Mesenchymal stem cell (in vitro differentiated cells and primary cell): ENCODE measurements around the gene BTN3A1.

Experiments
- DNase-seq: peaks from one replicate; pipeline ENCODE4 v3.0.0-alpha.2; 2013
- H2AFZ ChIP-seq: one replicate; pipeline ENCODE4 v1.6.1; 2013; ENCODE audit warnings: low read depth, mild to moderate bottlenecking, control low read depth, inconsistent platforms, low read length, moderate library complexity
- H2AK5ac ChIP-seq: 2 replicates; pipeline ENCODE4 v1.6.1; 2013; ENCODE audit warnings: low read length, moderate library complexity, mild to moderate bottlenecking, inconsistent platforms; ENCODE audit not compliant: severe bottlenecking
- H2BK120ac ChIP-seq: one replicate; pipeline ENCODE4 v1.6.1; 2013; ENCODE audit warnings: low read depth, mild to moderate bottlenecking, inconsistent platforms, low read length, moderate library complexity
- H2BK12ac ChIP-seq, 2 experiments: one replicate each; pipeline ENCODE4 v1.6.1; 2013; ENCODE audit warnings: inconsistent platforms in 2 of 2, low read length in 2 of 2, mild to moderate bottlenecking in 2 of 2, moderate library complexity in 2 of 2, control low read depth in 1 of 2
- H2BK15ac ChIP-seq: one replicate; pipeline ENCODE4 v1.6.1; 2013; ENCODE audit warnings: mild to moderate bottlenecking, low read depth, inconsistent platforms; ENCODE audit not compliant: poor library complexity, severe bottlenecking
- H2BK5ac ChIP-seq: 2 replicates; pipeline ENCODE4 v1.6.1; 2013; ENCODE audit warnings: low read depth, mild to moderate bottlenecking, low read length, control low read depth, inconsistent platforms; ENCODE audit not compliant: poor library complexity, severe bottlenecking
- H3K14ac ChIP-seq, 2 experiments: one replicate each; pipeline ENCODE4 v1.6.1; 2013; ENCODE audit warnings: inconsistent platforms in 2 of 2, low read length in 2 of 2, control low read depth in 1 of 2, mild to moderate bottlenecking in 1 of 2, moderate library complexity in 1 of 2
- H3K18ac ChIP-seq, 2 experiments: one replicate each; pipeline ENCODE4 v1.6.1; 2013; ENCODE audit warnings: inconsistent platforms in 2 of 2, low read length in 2 of 2, control low read depth in 1 of 2, low read depth in 1 of 2, mild to moderate bottlenecking in 1 of 2
- H3K23ac ChIP-seq, 2 experiments: one replicate each; pipeline ENCODE4 v1.6.1; 2013; ENCODE audit warnings: inconsistent platforms in 2 of 2, low read length in 2 of 2, mild to moderate bottlenecking in 2 of 2, moderate library complexity in 2 of 2, control low read depth in 1 of 2
- H3K27ac ChIP-seq: 2 replicates; pipeline ENCODE4 v1.5.1; 2013; ENCODE audit warnings: mild to moderate bottlenecking, moderate library complexity, low read length, control low read depth, inconsistent platforms; ENCODE audit not compliant: poor library complexity, severe bottlenecking
- H3K27me3 ChIP-seq, 2 experiments: 2 replicates each; pipeline versions ENCODE4 v1.6.1 to v1.7.0; 2013; ENCODE audit warnings: low read length in 2 of 2, mild to moderate bottlenecking in 2 of 2, moderate library complexity in 2 of 2, control low read depth in 1 of 2, inconsistent platforms in 1 of 2; ENCODE audit not compliant: control insufficient read depth in 1 of 2, insufficient read depth in 1 of 2
- H3K36me3 ChIP-seq, 2 experiments: 2 replicates each; pipeline versions ENCODE4 v1.6.1 to v1.7.0; 2013; ENCODE audit warnings: low read length in 2 of 2, control low read depth in 1 of 2, inconsistent platforms in 1 of 2, low read depth in 1 of 2, mild to moderate bottlenecking in 1 of 2; ENCODE audit not compliant: insufficient read depth in 2 of 2, control insufficient read depth in 1 of 2
- H3K4ac ChIP-seq, 2 experiments: one replicate each; pipeline ENCODE4 v1.6.1; 2013; ENCODE audit warnings: inconsistent platforms in 2 of 2, low read length in 2 of 2, mild to moderate bottlenecking in 2 of 2, moderate library complexity in 2 of 2, control low read depth in 1 of 2, low read depth in 1 of 2
- H3K4me1 ChIP-seq: 2 replicates; pipeline ENCODE4 v1.6.1; 2013; ENCODE audit warnings: low read depth, low read length, control low read depth; ENCODE audit not compliant: control insufficient read depth, insufficient read depth
- H3K4me2 ChIP-seq: 2 replicates; pipeline ENCODE4 v1.6.1; 2013; ENCODE audit warnings: low read length, mild to moderate bottlenecking, inconsistent platforms; ENCODE audit not compliant: poor library complexity, severe bottlenecking
- H3K4me3 ChIP-seq, 2 experiments: 2 replicates each; pipeline versions ENCODE4 v1.5.1 to v1.7.0; 2013; ENCODE audit warnings: low read length in 2 of 2, mild to moderate bottlenecking in 2 of 2, control low read depth in 1 of 2, low read depth in 1 of 2; ENCODE audit not compliant: insufficient read depth in 1 of 2
- H3K79me1 ChIP-seq: replicated peaks from 2 replicates; pipeline ENCODE4 v1.6.1; 2013; ENCODE audit warnings: mild to moderate bottlenecking, control low read depth, low read length, inconsistent platforms; ENCODE audit not compliant: poor library complexity, severe bottlenecking
- H3K9ac ChIP-seq: 2 replicates; pipeline ENCODE4 v1.7.0; 2013; ENCODE audit warnings: mild to moderate bottlenecking, low read length, moderate library complexity
- H3K9me3 ChIP-seq: 2 replicates; pipeline ENCODE4 v1.7.0; 2013; ENCODE audit warnings: mild to moderate bottlenecking, low read length; ENCODE audit not compliant: control insufficient read depth
- H4K8ac ChIP-seq: one replicate; pipeline ENCODE4 v1.6.1; 2013; ENCODE audit warnings: inconsistent platforms, mild to moderate bottlenecking, low read length, moderate library complexity
- H4K91ac ChIP-seq: one replicate; pipeline ENCODE4 v1.6.1; 2013; ENCODE audit warnings: mild to moderate bottlenecking, low read length, inconsistent platforms
- WGBS: methylation state at CpG from one replicate; pipeline ENCODE4 v1.1.7; 2013; ENCODE audit warnings: mixed read lengths; 5-methylcytosine and 5-hydroxymethylcytosine counted together

The BTN3A1 gene

DNA sequence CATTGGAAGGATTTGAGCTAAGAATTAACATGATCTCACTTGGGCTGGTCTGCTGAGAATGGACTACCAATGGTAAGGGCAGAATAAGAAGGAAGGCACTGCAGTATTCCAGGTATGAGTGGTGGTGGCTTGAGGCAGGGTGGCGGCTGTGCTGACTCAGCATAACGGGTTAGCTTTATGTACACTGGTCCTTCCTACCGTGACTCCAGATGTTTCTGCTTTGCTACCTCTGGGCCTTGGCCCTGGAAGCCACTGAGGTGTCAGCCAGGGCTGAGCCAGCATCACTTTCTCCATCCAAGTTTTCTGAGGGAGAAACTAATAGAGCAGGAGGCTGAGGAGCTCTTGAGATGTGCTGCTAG is 25.4 kb downstream of the BTN3A1 start:
- 100% methylated on average over 3 of the region's 3 CpGs for WGBS
- H3K9ac ChIP-seq = no peak overlapping the region

DNA sequence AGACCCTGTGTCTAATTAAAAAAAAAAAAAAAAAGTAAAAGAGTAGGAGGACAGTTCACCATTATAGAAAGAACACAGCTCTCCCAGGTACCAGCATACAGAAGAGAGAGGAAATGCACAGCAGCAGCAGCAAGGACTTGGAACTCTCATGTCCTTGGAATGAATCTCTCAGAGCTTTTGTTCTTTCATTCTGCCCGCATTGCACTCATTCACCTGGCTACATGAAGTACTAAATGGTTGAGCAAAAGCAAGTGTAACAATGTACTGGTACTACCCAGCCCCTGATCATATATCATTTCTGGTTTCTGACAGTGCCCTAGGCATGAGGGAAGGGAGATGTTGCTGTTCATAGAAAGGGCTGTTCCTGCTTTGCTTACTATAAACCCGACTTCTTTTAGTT is 26.1 kb downstream of the BTN3A1 start:
- WGBS = 100% methylated on average over 1 of the region's 2 CpGs
- H3K9ac ChIP-seq = no peak overlapping the region

More for the DNA sequence above, 25.4 kb downstream of the BTN3A1 start:
- Histone ChIP-seq H3K4ac (no peak overlapping the region), H3K27ac (no peak overlapping the region), H4K91ac (no peak overlapping the region), H3K36me3 (peaks cover 39 to 74% of the 10 kb centered on the region in 2 experiments), H4K8ac (no peak overlapping the region), H3K4me2 (no peak overlapping the region), H2BK15ac (no peak overlapping the region), H3K4me1 (peaks cover 12% of the 10 kb centered on the region), H2AK5ac (no peak overlapping the region), H3K23ac (no peak overlapping the region), H3K18ac (no peak overlapping the region), H3K27me3 (no peaks in the 10 kb centered on the region), H2BK120ac (no peak overlapping the region), H3K14ac (no peak overlapping the region), H3K4me3 (no peak overlapping the region), H2BK12ac (no peak overlapping the region), H2AFZ (no peak overlapping the region), H3K79me1 (peaks cover 32% of the 10 kb centered on the region), H3K9me3 (no peaks in the 10 kb centered on the region), H2BK5ac (no peak overlapping the region)
- DNase-seq = no peak

DNA sequence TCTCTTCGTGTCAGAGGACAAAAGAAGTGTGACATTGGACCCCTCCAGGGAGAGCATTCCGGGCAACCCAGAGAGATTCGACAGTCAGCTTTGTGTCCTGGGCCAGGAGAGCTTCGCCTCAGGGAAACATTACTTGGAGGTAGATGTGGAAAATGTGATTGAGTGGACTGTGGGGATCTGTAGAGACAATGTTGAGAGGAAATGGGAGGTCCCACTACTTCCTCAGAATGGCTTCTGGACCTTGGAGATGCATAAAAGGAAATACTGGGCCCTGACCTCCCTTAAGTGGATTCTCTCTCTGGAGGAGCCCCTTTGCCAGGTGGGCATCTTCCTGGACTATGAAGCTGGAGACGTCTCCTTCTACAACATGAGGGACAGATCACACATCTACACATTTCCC is 28.7 kb downstream of the BTN3A1 start:
- Histone ChIP-seq H2BK12ac (no peak overlapping the region), H3K27me3 (no peaks in the 10 kb centered on the region), H3K4me2 (no peak overlapping the region), H2AFZ (no peak overlapping the region), H4K8ac (no peak overlapping the region), H2AK5ac (no peak overlapping the region), H2BK15ac (no peak overlapping the region), H4K91ac (no peak overlapping the region), H3K9ac (no peak overlapping the region), H3K4me3 (no peak overlapping the region), H3K4ac (no peak overlapping the region), H3K23ac (no peak overlapping the region), H2BK120ac (no peak overlapping the region), H3K9me3 (no peaks in the 10 kb centered on the region), H3K14ac (no peak overlapping the region), H3K4me1 (peaks cover 2% of the 10 kb centered on the region), H3K79me1 (peaks cover 13% of the 10 kb centered on the region), H2BK5ac (no peak overlapping the region), H3K18ac (no peak overlapping the region), H3K36me3 (peaks cover 35 to 57% of the 10 kb centered on the region in 2 experiments), H3K27ac (no peak overlapping the region)
- 95% methylated on average over 5 of the region's 5 CpGs for WGBS
- DNase-seq = no peak

More for the DNA sequence above, 26.1 kb downstream of the BTN3A1 start:
- Histone ChIP-seq H3K27ac (no peak overlapping the region), H2BK120ac (no peak overlapping the region), H3K36me3 (peaks cover 37 to 69% of the 10 kb centered on the region in 2 experiments), H2BK5ac (no peak overlapping the region), H2AK5ac (no peak overlapping the region), H3K9me3 (no peaks in the 10 kb centered on the region), H3K27me3 (no peaks in the 10 kb centered on the region), H3K4me3 (no peak overlapping the region), H3K4me1 (peaks cover 5% of the 10 kb centered on the region), H4K8ac (no peak overlapping the region), H3K79me1 (peaks cover 25% of the 10 kb centered on the region), H3K23ac (no peak overlapping the region), H3K14ac (no peak overlapping the region), H4K91ac (no peak overlapping the region), H2AFZ (no peak overlapping the region), H3K4ac (no peak overlapping the region), H2BK15ac (no peak overlapping the region), H2BK12ac (no peak overlapping the region), H3K4me2 (no peak overlapping the region), H3K18ac (no peak overlapping the region)
- no peak for DNase-seq

DNA sequence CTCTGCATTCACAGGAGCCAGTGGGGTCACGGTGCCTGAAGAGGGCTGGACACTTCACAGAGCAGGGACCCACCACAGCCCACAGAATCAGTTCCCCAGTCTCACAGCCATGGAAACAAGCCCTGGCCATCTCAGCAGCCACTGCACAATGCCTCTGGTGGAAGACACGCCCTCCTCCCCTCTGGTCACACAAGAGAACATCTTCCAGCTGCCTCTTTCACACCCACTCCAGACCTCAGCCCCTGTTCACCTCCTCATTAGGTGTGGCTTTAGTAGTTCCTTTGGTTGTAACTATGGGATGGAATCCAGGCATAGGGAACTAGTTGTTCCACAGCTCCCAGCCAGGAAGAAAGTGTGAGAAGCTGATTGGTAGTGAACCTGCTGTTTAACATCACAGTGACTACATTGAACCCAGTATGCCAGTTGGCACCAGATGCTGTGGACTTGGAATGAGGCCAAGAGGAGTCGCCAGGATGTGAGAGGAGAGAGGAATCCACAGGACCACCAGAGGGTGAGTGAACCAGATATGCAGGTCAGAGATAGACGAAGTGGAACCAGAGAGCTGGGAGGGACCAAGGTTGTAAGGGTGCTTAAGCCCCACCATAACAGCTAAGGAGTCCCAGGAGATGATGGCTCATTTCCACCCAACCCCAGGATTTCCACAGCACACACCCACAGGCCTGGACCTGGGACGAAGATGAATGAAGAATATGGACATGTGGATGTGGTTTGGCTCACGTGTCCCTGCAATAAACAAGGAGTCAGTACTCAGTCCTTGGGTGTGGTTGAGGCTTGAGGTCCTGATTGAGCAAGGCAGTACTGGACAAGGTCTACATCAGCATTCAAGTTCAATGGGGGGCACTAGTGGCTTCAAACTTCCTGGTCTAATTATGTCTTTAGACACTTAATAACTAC is 29.4 kb downstream of the BTN3A1 start:
- Histone ChIP-seq H2AK5ac (no peak overlapping the region), H2AFZ (no peak overlapping the region), H3K4me3 (no peak overlapping the region), H2BK15ac (no peak overlapping the region), H2BK5ac (no peak overlapping the region), H3K14ac (no peak overlapping the region), H3K79me1 (peaks cover 8% of the 10 kb centered on the region), H3K23ac (no peak overlapping the region), H3K4ac (no peak overlapping the region), H3K27me3 (no peaks in the 10 kb centered on the region), H3K4me2 (no peak overlapping the region), H3K9ac (peak overlapping the region; percentile 12), H3K9me3 (no peaks in the 10 kb centered on the region), H3K18ac (no peak overlapping the region), H4K8ac (no peak overlapping the region), H3K36me3 (peaks cover 29 to 50% of the 10 kb centered on the region in 2 experiments), H3K27ac (no peak overlapping the region), H2BK120ac (no peak overlapping the region), H2BK12ac (no peak overlapping the region), H4K91ac (no peak overlapping the region), H3K4me1 (no peaks in the 10 kb centered on the region)
- 92% methylated on average over 5 of the region's 6 CpGs for WGBS
- DNase-seq = no peak
